A673 (cell line): ENCODE results near the gene S100Z. TPM values are rescaled to one million over a fixed set of nuclear protein-coding genes. Genes with fewer than 3 reads are reported as not detected.

Source experiments
- BruUV-seq: library from RNA; stranded (reverse); fragments of 400-500 nt; replicated peaks from 2 replicates; lab custom pipeline; 2021; lab: Mats Ljungman, UMichigan
- CTCF ChIA-PET: fragments of 300-600 bp; sonication (Branson Sonifier 250); formaldehyde crosslinking; loops from one replicate; lab custom pipeline; 2022; ENCODE audit warnings: antibody characterized with exemption; lab: Charles Lee
- POLR2A ChIA-PET: fragments of 300-600 bp; sonication (Branson Sonifier 250); formaldehyde crosslinking; loops from one replicate; lab custom pipeline; 2022; ENCODE audit warnings: antibody characterized with exemption; ENCODE audit not compliant: low non-redundant PET; lab: Charles Lee
- DNase-seq: peaks from one replicate; pipeline ENCODE4 v3.0.0-alpha.2; 2015; ENCODE audit warnings: low spot score
- H3K27ac ChIP-seq: fragments of 200-600 bp; sonication (generic); 2 replicates; pipeline ENCODE4 v1.5.1; 2016; ENCODE audit warnings: mixed run types, low read depth, mild to moderate bottlenecking, mixed read lengths, antibody characterized with exemption, low read length; ENCODE audit not compliant: poor library complexity, severe bottlenecking
- H3K27me3 ChIP-seq: fragments of 200-600 bp; sonication (generic); replicated peaks from 2 replicates; pipeline ENCODE4 v1.6.1; 2017; ENCODE audit warnings: mixed run types, low read depth, mild to moderate bottlenecking, mixed read lengths, antibody characterized with exemption, low read length; ENCODE audit not compliant: insufficient read depth, poor library complexity
- H3K36me3 ChIP-seq: fragments of 200-600 bp; sonication (generic); 2 replicates; pipeline ENCODE4 v1.6.1; 2016; ENCODE audit warnings: mixed run types, mild to moderate bottlenecking, mixed read lengths, antibody characterized with exemption, low read length; ENCODE audit not compliant: insufficient read depth, poor library complexity, severe bottlenecking
- H3K4me1 ChIP-seq: fragments of 200-600 bp; sonication (generic); 2 replicates; pipeline ENCODE4 v1.6.1; 2017; ENCODE audit warnings: mixed run types, mild to moderate bottlenecking, mixed read lengths, antibody characterized with exemption, low read length; ENCODE audit not compliant: insufficient read depth, poor library complexity, severe bottlenecking
- H3K4me3 ChIP-seq: fragments of 200-600 bp; sonication (generic); 2 replicates; pipeline ENCODE4 v1.5.1; 2016; ENCODE audit warnings: low read depth, mixed run types, mild to moderate bottlenecking, mixed read lengths, low read length; ENCODE audit not compliant: poor library complexity, severe bottlenecking
- H3K9me3 ChIP-seq: fragments of 200-600 bp; sonication (generic); 2 replicates; pipeline ENCODE4 v1.6.1; 2016; ENCODE audit warnings: mixed run types, low read depth, mild to moderate bottlenecking, mixed read lengths, antibody characterized with exemption, low read length; ENCODE audit not compliant: poor library complexity, severe bottlenecking
- EZH2 ChIP-seq: fragments of 200-600 bp; sonication (generic); IDR thresholded peaks from 2 replicates; pipeline ENCODE4 v1.6.1; 2017; ENCODE audit warnings: borderline replicate concordance, low read depth, mild to moderate bottlenecking, mixed read lengths, antibody characterized with exemption, low read length; ENCODE audit not compliant: poor library complexity, severe bottlenecking
- intact Hi-C: fragments of 100-400 bp; cut with micrococcal nuclease; formaldehyde crosslinking; loops from one replicate; pipeline ENCODE4 v1.10.0; 2022; ENCODE audit not compliant: unreplicated experiment
- total RNA-seq: library from RNA; stranded (reverse); gene quantifications from 2 replicates; pipeline ENCODE4 v1.2.3, GENCODE V29; 2021
- TF ChIP-seq, protein P1 (sequence below): fragments of 300-800, 200-600 bp; sonication (generic); conservative IDR thresholded peaks from 2 replicates; pipeline ENCODE4 v1.5.1; 2017; ENCODE audit warnings: low read depth, mild to moderate bottlenecking, antibody characterized with exemption, low read length, moderate library complexity, mixed read lengths

The S100Z gene
- total RNA-seq, 1 experiment from 2014 or later: not detected

- H3K27ac ChIP-seq: no peak overlapping the region
- POLR2A ChIA-PET: no interaction called here
Observed at GRCh38 chr5:76801803-76802195, 48.0 kb upstream of the S100Z start.

GRCh38 chr5:76804266-76804665, 45.5 kb upstream of the S100Z start:
- H3K4me1 ChIP-seq: peaks cover 22% of the 10 kb centered on the region
- no peaks in the 10 kb centered on the region for H3K9me3 ChIP-seq
- ChIA-PET CTCF (no interaction called here), POLR2A (interaction anchor here (0.6 kb wide), 1 partner anchor 685 kb away, joined by 4 read pairs; no protein-coding TSS in a partner anchor)
- no peaks in the 10 kb centered on the region for H3K36me3 ChIP-seq
- TF ChIP-seq, protein P1, sequence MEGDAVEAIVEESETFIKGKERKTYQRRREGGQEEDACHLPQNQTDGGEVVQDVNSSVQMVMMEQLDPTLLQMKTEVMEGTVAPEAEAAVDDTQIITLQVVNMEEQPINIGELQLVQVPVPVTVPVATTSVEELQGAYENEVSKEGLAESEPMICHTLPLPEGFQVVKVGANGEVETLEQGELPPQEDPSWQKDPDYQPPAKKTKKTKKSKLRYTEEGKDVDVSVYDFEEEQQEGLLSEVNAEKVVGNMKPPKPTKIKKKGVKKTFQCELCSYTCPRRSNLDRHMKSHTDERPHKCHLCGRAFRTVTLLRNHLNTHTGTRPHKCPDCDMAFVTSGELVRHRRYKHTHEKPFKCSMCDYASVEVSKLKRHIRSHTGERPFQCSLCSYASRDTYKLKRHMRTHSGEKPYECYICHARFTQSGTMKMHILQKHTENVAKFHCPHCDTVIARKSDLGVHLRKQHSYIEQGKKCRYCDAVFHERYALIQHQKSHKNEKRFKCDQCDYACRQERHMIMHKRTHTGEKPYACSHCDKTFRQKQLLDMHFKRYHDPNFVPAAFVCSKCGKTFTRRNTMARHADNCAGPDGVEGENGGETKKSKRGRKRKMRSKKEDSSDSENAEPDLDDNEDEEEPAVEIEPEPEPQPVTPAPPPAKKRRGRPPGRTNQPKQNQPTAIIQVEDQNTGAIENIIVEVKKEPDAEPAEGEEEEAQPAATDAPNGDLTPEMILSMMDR: no peak
- TF ChIP-seq EZH2: no peak
- BruUV-seq: no TSS peak
- H3K27me3 ChIP-seq: no peaks in the 10 kb centered on the region
- H3K27ac ChIP-seq: no peak overlapping the region
- intact Hi-C loops: no loop called here
- no peak overlapping the region for H3K4me3 ChIP-seq
- DNase-seq: no peak

More at GRCh38 chr5:76801803-76802195, 48.0 kb upstream of the S100Z start:
- Histone ChIP-seq H3K4me1 (peaks cover 9% of the 10 kb centered on the region), H3K4me3 (no peak overlapping the region), H3K36me3 (no peaks in the 10 kb centered on the region), H3K27me3 (no peaks in the 10 kb centered on the region), H3K9me3 (no peaks in the 10 kb centered on the region)
- TF ChIP-seq EZH2: no peak
- TF ChIP-seq, protein P1: no peak
- DNase-seq: no peak
- intact Hi-C loops: no loop called here
- no TSS peak for BruUV-seq
- CTCF ChIA-PET: no interaction called here

DNA sequence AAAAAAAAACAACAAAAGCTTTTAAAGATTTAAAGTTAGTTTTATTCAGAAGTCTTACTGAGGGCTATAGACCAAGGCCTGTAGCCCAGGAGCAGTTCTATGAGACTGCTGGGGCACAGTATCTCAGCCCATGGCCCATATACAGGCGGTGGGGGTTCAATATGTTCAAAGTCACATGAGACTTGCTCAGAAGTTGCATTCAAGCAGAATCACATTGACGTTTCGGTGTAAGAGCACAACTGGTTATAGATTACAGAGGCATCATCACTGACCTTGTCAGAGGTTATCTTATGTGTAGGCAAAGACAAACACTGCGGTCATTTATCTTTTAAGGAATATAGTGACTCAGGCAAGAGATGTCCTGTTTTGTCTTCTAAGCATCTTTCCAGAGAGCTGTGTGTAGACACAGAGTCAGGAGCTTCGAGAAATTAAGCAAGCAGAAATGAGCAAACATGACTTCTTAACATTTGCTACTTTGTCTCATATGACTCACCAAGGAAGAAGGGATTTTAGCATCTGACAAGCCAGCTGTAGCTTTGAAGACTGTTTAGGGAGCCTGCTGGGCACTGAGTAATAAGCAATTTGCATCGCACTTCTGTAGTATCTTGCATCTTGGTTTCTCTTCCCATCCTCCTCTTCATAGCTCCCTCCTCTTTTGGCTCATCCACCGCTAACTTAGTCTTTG, 43.9 kb upstream of the S100Z start:
- Histone ChIP-seq H3K36me3 (no peaks in the 10 kb centered on the region), H3K9me3 (no peaks in the 10 kb centered on the region), H3K27me3 (no peaks in the 10 kb centered on the region), H3K4me1 (peaks cover 22% of the 10 kb centered on the region), H3K27ac (no peak overlapping the region), H3K4me3 (no peak overlapping the region)
- no TSS peak for BruUV-seq
- intact Hi-C loops: no loop called here
- ChIA-PET POLR2A (no interaction called here), CTCF (no interaction called here)
- TF ChIP-seq, protein P1: no peak
- TF ChIP-seq EZH2: no peak
- peak; percentile 82 for DNase-seq
